GM18951 (cell line): Measurements from ENCODE around the gene GLB1L.
"Not testable (repeated sequence)": the region's sequence is repeated elsewhere in the genome, so short reads cannot be mapped to it uniquely, and the experiment has no call there.

ENCODE experiments used
- POLR2A ChIP-seq: IDR thresholded peaks from 4 replicates; pipeline ENCODE4 v1.6.1; 2011; ENCODE audit warnings: mild to moderate bottlenecking; ENCODE audit not compliant: insufficient read length, insufficient read depth; ENCODE audit errors: extremely low read depth
- in situ Hi-C: fragments of 300-500 bp; cut with MboI; formaldehyde crosslinking; loops from one replicate; pipeline ENCODE4 v1.12.0; 2022; ENCODE audit warnings: low sequenced_read_pairs, mixed read lengths, inconsistent platforms; ENCODE audit not compliant: unreplicated experiment

Gene GLB1L

DNA sequence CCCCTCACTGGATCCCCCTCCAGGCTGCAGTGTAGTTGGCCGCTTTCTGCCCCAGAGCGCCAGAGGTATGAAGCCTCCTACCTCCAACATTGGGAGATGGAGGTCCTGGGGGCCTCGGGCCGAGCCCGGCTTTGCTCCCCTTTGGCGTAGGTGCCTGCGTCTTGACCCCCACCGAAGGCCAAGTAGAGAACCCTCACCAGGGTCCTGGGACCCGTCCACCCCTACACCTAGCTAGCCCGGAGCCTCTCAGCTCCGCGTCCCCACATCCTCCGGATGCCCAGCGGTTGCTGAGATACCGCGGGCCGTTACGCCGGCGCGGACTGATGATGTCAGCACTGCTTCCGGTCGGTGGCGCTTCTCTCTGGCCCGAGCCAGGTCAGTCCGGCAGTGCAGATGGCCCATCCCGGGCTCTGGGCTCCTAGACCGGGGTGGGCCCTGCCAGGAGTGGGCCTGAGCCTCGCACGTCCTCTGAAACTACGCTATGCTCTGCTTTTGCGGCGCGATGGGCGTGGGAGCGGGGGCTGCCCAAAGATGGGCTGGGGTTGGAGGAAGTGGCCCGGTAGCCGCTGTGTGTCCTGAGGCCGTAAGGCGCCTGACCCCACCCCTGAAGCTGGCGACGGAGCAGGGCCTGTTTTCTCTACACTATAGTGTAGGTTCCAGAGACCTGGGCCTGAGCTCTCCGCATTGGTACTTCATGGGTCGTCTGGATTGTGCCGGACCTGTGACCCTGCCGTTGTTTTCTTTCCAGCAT lies at the start of gene GLB1L, which contains the start of gene STK16:
GLB1L (minus strand) TSS at position 297 of the 751 bp plus-strand sequence. CDS start 1,871 bp downstream, outside the sequence.
STK16 (plus strand) TSS at position 332 of the 751 bp plus-strand sequence. CDS start 521 bp downstream, outside the sequence.
- peak; percentile 92 for TF ChIP-seq POLR2A
- in situ Hi-C loops: no loop called here

DNA sequence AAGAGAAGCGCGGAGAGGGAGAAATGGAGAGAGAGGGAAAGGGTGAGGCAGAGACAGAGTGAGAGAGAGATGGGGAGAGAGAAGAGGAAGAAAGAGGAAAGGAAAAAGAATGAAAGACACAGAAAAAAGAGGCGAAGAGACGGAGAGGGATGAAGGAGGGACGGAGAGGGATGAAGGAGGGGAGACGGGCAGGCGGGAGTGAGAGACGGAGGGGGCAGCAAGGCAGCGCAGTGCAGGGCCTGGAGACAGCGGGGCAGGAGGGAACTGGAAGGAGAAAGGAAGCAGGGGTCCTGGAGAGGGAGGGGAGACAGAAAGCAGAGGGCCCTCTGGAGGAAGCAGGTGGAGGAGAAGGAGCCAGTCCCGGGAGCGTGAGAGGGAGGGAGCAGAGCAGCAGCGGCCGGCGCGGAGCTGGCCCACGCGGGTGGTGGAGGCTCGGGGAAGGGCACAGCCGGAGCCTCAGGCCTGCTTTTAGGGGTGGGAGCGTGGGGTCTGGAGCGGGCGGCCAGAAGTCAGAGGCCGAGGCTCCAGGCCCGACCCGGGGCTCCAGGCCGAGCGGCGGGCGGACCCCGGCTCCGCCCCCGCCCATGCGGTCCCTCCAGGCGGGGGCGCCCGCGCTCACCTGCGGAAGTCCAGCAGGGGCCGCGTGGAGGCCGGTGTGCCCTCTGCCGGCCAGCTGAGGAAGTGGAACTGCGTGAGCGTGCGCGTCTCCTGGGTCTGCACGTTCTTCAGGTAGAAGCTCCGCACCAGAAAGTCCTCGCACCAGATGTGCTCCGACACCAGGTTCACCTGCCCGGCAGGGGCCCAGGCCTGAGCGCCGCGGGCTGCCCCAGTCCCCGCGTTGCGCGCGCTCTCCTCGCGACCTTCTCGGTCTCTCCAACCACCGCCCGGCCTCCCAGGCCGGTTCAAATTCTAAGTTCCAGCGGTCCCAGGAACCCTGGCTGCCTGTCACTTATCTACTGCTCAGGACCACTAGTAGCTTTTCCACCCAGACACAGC lies 49.4 kb upstream of the GLB1L start:
- peak; percentile 65 for TF ChIP-seq POLR2A
- in situ Hi-C loops: no loop called here

DNA sequence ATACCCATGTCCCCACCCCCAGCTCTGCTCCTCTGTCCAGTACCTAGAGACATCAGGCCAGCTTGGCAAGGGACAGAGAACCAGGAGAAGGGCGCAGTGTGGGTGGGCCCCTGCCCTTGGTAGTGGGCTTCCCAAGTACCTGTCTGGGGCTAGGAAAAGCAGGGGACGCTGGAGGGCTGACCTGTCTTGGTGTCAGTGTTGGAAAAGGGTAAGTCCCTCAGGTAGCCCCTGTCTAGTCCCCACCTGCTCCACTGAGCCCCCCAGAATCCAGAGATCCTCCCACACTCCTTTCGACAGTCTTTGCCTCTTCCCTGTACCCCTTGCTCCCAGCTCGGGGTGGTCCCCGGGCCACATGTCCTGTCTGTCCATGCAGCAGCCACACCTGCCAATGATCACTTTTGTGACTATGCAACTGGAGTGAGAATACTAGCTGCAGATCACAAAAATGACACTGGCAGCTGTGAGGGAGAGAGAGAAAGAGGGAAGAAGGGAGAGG lies 48.5 kb upstream of the GLB1L start:
- in situ Hi-C loops: no loop called here
- TF ChIP-seq POLR2A: no peak

DNA sequence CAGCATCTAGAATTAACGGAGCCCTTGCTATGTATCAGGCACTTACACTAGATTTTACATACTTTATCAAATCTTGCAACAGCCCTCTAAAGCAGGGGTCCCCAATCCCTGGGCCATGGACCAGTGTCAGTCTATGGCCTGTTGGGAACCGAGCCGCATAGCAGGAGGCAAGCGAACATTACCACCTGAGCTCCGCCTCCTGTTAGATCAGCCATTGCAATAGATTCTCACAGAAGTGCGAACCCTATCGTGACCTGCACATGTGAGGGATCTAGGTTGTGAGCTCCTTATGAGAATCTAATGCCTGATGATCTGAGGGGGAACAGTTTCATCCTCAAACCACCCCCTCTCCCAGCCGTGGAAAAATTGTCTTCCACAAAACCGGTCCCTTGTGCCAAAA lies 47.4 kb upstream of the GLB1L start:
- in situ Hi-C loops: no loop called here
- TF ChIP-seq POLR2A: no peak

DNA sequence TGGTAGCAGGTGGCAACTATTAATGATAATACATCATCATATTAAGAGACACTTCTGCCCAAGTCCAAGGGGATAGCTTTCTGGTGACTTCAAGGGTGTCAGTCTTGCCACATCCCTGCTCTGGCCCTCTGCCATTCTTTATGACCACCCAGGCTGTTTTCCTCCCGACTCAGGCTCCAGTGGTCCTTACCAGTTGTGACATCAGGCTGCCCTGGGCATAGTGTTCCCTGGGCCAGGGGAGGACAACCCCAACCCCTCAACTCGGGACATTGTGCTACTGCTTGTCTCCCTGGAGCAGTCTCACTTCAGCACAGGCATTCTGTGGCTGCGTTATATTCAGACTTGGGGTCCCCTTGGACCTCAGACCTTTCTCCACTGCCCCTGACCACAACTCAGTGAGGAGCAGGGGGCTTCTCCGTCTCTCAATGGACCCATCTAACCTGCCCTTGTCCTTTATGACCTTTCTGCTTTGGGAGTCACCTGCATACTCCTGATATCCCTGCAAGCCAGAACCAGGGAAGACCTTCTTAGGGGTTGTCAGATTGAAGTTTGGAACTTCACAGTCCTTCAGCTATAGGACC lies 46.8 kb upstream of the GLB1L start:
- TF ChIP-seq POLR2A: no peak
- in situ Hi-C loops: no loop called here

DNA sequence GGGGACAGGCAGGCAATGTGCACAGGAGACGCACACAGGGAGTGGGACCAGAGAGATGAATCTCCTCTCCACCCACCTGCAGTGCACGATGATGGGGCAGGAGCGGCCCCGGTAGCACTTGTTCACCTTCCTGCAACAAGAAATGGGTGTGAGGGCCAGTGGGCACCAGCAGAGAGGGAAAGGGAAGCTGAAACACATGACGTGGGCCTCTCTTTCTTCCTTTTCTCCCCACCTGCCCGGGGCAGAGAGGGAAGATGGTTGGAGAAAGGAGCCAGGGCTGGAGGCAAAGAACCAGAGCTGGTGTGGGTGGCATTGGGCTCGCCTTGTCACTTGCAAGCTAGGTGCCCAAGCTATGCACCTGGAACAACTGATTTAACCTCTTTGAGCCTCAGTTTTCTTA lies 46.1 kb upstream of the GLB1L start:
- in situ Hi-C loops: no loop called here
- no peak for TF ChIP-seq POLR2A

DNA sequence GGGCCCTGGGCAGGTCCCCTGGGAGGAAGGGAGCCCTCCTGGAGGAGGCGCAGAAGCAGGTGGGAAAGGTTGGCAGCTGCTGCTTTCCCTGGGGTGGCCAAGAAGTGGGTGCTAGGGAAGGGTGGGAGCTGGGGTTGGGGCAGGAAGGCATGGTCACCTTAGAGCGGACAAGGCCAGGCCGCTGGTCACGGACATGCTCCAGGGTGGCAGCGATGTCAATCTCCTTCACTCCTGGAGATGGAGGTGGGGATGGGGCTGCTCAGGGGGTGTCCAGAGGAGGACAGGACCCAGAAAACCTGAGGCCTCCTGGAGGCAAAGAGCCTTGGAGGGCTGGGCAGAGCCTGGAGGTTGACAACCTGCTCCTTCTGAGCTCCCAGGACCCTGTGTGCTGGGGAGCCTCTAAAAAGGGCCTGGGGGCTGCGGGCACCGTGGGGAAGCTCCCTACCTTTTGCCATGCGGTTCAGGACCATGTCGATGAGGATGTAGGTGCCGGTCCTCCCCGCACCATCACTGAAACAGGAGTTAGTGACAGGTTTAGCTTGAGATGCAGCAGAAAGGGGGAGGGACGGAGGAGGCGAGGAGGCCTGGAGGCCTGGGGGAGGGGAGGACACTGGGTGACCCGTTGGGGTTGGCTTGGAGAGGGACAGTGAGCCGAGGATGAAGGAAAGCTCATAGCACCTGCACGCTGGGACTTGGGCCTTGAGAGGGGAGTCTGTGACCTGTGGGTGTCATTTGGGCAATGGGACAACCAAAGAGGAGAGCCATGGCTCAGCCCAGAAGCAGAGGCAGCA lies 45.3 kb upstream of the GLB1L start:
- in situ Hi-C loops: no loop called here
- TF ChIP-seq POLR2A: no peak

DNA sequence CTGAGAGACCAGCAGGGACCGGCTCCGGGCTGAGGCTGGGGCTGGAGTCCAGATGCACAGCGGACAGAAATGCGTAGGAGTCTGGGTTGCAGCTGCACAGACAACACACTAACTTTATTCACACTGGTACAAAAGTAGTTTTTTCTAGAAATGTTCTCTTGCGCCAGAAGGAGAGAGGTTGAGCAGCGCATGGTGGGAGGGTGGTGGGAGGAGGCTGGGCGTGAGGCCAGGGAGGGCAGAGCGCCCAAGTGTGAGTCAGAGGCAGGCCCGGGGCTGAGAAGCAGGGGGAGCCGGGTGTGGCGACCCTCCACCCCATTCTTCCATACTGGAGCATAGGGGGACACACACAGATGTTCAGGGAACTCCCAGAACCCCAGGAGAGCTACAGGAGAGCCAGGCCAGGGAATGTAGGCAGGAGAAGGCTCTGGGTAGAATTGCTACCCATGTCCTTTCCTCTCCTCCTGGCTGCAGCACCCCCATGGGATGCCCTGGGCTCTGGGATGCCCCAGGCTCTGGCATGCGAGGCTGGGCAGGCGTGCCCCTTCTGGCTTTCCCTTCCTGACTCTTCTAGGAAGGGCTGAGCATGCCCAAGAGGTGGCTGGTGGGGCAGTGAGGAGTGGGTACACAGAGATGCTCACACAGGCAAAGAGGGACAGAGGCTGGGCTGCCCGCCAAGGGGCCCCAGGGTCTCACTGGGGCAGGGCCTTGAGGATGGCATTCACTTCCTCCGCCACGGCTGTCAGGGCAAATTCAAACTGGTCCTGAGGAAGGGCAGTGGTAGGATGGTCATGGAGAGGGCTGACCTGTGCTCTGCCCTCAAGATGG lies 44.5 kb upstream of the GLB1L start:
- TF ChIP-seq POLR2A: no peak
- in situ Hi-C loops: no loop called here

DNA sequence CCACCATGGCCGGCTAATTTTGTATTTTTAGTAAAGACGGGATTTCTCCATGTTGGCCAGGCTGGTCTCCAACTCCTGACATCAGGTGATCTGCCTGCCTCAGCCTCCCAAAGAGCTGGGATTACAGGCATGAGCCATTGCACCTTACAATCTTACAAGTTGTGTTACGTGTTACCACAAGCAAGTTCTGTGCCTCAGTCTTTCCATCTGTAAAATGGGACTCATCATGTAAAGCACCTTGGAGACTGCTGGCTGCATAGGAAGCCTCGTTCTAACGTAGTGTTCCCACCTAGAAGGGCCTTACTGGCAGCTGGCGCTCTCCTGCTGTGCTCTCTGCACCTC lies 43.9 kb upstream of the GLB1L start:
- no peak for TF ChIP-seq POLR2A
- in situ Hi-C loops: no loop called here

DNA sequence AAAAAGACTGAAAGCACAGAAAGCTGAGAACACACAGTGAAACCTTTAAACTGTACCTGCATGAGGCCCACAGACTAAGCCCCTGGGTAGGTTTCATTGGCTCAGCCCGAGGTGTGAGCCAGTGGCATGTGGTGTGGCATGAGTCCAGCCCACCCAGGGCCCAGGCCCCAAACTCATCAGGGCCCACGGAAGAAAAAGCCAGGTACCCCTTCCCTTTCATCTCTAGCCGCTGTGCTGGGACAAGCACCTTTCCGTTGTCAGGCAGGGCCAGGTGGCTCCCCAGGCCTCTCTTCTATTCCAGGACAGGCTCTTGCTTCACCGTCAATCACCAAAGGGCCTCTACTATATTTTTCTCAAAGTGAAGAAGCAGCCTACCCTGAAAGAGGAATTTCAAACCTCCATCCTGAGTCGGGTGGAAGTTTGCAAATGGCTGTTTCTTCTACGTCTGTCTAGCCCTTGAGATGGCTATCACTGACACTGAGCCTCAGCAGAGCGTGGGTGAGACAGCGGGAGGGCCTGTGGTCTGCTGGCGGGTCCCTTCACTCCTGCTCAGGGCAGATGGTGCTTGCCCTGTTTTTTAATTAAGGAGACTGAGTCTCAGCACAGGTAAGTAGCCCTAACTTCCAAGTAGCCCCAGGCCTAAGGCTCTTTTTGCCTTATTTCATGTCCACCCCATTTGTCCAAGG lies 42.5 kb upstream of the GLB1L start:
- TF ChIP-seq POLR2A: no peak
- in situ Hi-C loops: no loop called here

DNA sequence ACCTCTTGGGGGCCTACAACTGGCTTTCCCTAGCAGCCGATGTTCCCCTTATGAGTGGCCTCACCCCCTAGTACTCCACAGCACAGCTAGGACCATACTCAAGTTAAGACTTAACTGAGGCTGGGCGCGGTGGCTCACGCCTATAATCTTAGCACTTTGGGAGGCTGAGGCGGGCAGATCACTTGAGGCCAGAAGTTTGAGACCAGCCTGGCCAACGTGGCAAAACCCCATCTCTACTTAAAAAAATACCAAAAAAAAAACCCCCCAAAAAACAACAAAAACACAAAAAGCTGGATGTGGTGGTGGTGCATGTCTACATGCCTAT lies 41.8 kb upstream of the GLB1L start:
- in situ Hi-C loops: not testable (repeated sequence)
